Endothelial cell of umbilical vein (primary cell): Measurements from ENCODE around the gene LENG8.

Experiments
- EZH2 ChIP-seq: IDR thresholded peaks from 2 replicates; pipeline ENCODE4 v1.6.1; 2012; ENCODE audit warnings: borderline replicate concordance, low read depth, mild to moderate bottlenecking, moderate library complexity, low read length, inconsistent platforms; ENCODE audit not compliant: severe bottlenecking
- MYC ChIP-seq: IDR thresholded peaks from one replicate; pipeline ENCODE4 v1.6.1; 2011; ENCODE audit warnings: mild to moderate bottlenecking, low read depth, low read length
- POLR2A ChIP-seq: IDR thresholded peaks from 2 replicates; pipeline ENCODE4 v1.6.1; 2012; ENCODE audit warnings: low read depth, mild to moderate bottlenecking, control low read depth, low read length
- POLR2AphosphoS5 ChIP-seq: IDR thresholded peaks from 2 replicates; pipeline ENCODE4 v1.6.1; 2012; ENCODE audit warnings: low read depth, mild to moderate bottlenecking, control low read depth, low read length, moderate library complexity; ENCODE audit not compliant: insufficient read depth
- TF ChIP-seq, protein P1 (sequence below), 2 donors: IDR thresholded peaks; 1 replicate in 1 of 2; 2 replicates in 1 of 2; pipeline ENCODE4 v1.5.1; 2011; ENCODE audit warnings: low read length in 2 of 2, mild to moderate bottlenecking in 2 of 2, moderate library complexity in 2 of 2, control low read depth in 1 of 2, inconsistent platforms in 1 of 2, low read depth in 1 of 2; ENCODE audit not compliant: insufficient read depth in 1 of 2; ENCODE audit errors: extremely low read depth in 1 of 2
- TF ChIP-seq, protein P2 (sequence below): IDR thresholded peaks from 2 replicates; pipeline ENCODE4 v1.6.1; 2011; ENCODE audit not compliant: insufficient read depth, insufficient read length

DNA sequence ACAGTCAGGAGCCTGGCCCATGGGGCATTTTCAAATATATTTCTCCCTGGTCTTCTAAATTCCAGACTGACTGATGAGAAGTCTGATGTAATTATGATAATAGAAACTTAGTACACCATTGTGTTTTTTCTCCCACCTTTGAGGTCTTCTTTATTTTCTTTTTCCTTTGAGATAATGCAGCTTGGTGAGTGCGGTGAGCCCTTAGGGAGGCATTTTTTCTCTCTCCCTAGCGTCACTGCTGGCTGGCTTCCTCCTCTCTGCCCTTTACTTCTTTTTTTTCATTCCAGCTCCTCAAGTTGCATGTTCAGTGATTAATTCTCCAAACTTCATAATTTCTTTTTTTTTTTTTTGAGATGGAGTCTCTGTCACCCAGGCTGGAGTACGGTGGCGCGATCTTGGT, 36.9 kb downstream of the LENG8 start:
- TF ChIP-seq, protein P1, sequence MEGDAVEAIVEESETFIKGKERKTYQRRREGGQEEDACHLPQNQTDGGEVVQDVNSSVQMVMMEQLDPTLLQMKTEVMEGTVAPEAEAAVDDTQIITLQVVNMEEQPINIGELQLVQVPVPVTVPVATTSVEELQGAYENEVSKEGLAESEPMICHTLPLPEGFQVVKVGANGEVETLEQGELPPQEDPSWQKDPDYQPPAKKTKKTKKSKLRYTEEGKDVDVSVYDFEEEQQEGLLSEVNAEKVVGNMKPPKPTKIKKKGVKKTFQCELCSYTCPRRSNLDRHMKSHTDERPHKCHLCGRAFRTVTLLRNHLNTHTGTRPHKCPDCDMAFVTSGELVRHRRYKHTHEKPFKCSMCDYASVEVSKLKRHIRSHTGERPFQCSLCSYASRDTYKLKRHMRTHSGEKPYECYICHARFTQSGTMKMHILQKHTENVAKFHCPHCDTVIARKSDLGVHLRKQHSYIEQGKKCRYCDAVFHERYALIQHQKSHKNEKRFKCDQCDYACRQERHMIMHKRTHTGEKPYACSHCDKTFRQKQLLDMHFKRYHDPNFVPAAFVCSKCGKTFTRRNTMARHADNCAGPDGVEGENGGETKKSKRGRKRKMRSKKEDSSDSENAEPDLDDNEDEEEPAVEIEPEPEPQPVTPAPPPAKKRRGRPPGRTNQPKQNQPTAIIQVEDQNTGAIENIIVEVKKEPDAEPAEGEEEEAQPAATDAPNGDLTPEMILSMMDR (IDR thresholded peaks at IDR 0.05; ENCODE audit: extremely low read depth in 1 of 2, insufficient read depth in 1 of 2, low read depth in 1 of 2, low read length in 2 of 2): no peak
- TF ChIP-seq, protein P2, sequence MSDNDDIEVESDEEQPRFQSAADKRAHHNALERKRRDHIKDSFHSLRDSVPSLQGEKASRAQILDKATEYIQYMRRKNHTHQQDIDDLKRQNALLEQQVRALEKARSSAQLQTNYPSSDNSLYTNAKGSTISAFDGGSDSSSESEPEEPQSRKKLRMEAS: no peak
- TF ChIP-seq POLR2A (no peak), POLR2AphosphoS5 (no peak), MYC (no peak), EZH2 (no peak)
